C4-2B (cell line): ENCODE data around the gene CHD5.

Source experiments
- H3K27ac ChIP-seq: fragments of 450-650 bp; 2 replicates; pipeline ENCODE4 v1.5.1; 2017
- CTCF ChIP-seq: fragments of 450-650 bp; conservative IDR thresholded peaks from 2 replicates; pipeline ENCODE4 v1.5.1; 2017; ENCODE audit warnings: mild to moderate bottlenecking
- ZFX ChIP-seq: fragments of 450-650 bp; IDR thresholded peaks from 2 replicates; pipeline ENCODE4 v1.6.1; 2017

CHD5 gene

GRCh38 chr1:6113745-6114144, 66.4 kb downstream of the CHD5 start:
- TF ChIP-seq ZFX (no peak), CTCF (no peak)
- H3K27ac ChIP-seq = no peak overlapping the region

DNA sequence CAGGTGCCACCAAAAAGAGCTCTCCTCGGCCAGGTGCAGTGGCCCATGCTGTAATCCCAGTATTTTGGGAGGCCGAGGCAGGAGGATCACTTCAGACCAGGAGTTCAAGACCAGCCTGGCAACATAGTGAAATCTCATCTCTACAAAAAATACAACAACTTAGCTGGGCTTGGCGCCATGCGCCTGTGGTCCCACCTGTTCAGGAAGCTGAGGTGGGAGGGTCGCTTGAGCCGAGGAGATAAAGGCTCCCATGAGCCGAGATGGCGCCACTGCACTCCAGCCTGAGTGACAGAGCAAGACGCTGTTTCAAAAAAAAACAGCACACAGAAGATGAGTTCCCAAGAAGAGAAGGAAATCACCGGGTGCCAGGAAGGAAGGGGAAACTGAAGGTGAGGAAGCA, 67.0 kb downstream of the CHD5 start:
- TF ChIP-seq CTCF = no peak
- no peak for TF ChIP-seq ZFX
- no peak overlapping the region for H3K27ac ChIP-seq

- H3K27ac ChIP-seq = no peak overlapping the region
- TF ChIP-seq CTCF (no peak), ZFX (no peak)
Observed at GRCh38 chr1:6112690-6113005, 67.5 kb downstream of the CHD5 start.

- H3K27ac ChIP-seq = no peak overlapping the region
- TF ChIP-seq ZFX (no peak), CTCF (no peak)
Observed at GRCh38 chr1:6111991-6112689, 68.0 kb downstream of the CHD5 start.

GRCh38 chr1:6111571-6111970, 68.5 kb downstream of the CHD5 start:
- TF ChIP-seq ZFX (no peak), CTCF (no peak)

GRCh38 chr1:6110326-6110725, 69.8 kb downstream of the CHD5 start:
- H3K27ac ChIP-seq = no peak overlapping the region
- TF ChIP-seq ZFX (no peak), CTCF (no peak)

More at GRCh38 chr1:6111571-6111970, 68.5 kb downstream of the CHD5 start:
- H3K27ac ChIP-seq = no peak overlapping the region

DNA sequence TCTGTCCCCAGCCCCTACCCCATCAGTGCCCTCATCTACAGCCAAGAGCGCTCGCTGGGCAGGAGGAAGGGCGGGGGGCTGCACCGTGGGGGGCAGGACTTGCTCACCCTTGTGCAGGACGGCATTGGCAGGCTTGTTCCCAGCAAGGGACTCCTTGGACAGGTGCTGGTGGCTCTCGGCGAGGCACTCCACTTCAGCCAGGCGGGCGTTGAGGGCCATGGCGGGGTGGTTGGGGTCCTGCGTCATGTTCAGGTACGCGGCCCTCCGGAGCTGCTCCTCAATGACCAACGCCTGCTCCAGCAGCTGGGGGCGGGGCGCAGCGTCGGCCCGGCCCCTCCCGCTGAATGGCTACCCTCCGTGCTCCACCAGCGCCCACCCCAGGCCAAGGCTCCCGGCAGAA, 70.4 kb downstream of the CHD5 start:
- no peak for TF ChIP-seq ZFX
- TF ChIP-seq CTCF = no peak
- no peak overlapping the region for H3K27ac ChIP-seq
